Small intestine (tissue), 7 donors: Measurements from ENCODE around the gene TOP3A. TPM values are rescaled to one million over a fixed set of nuclear protein-coding genes. Genes with fewer than 3 reads are reported as not detected.

Experiments used
- DNase-seq, 2 donors: peaks; one replicate each; pipeline versions ENCODE4 v3.0.0 to v3.0.0-alpha.2; 2013
- FAIRE-seq: peaks from 2 replicates; lab custom pipeline; 2012; peaks lifted over from hg19 to GRCh38; lab: Jason Lieb, UNC
- H3K27ac ChIP-seq, 3 donors: one replicate each; pipeline ENCODE4 v1.5.1; 2013; ENCODE audit warnings: low read length in 2 of 3, mild to moderate bottlenecking in 2 of 3, control low read depth in 1 of 3, inconsistent platforms in 1 of 3, low read depth in 1 of 3, moderate library complexity in 1 of 3
- H3K27me3 ChIP-seq, 3 donors: one replicate each; pipeline ENCODE4 v1.6.1; 2013; ENCODE audit warnings: low read length in 3 of 3, inconsistent platforms in 1 of 3; ENCODE audit not compliant: control insufficient read depth in 3 of 3, insufficient read depth in 3 of 3
- H3K36me3 ChIP-seq, 3 donors: one replicate each; pipeline ENCODE4 v1.6.1; 2013; ENCODE audit warnings: low read length in 3 of 3, inconsistent platforms in 1 of 3, low read depth in 1 of 3, mild to moderate bottlenecking in 1 of 3, moderate library complexity in 1 of 3; ENCODE audit not compliant: control insufficient read depth in 3 of 3, insufficient read depth in 2 of 3
- H3K4me1 ChIP-seq, 3 donors: one replicate each; pipeline ENCODE4 v1.6.1; 2013; ENCODE audit warnings: low read length in 2 of 3, inconsistent platforms in 1 of 3, low read depth in 1 of 3, mild to moderate bottlenecking in 1 of 3, moderate library complexity in 1 of 3; ENCODE audit not compliant: control insufficient read depth in 3 of 3, insufficient read depth in 2 of 3
- H3K4me3 ChIP-seq, 3 donors: one replicate each; pipeline ENCODE4 v1.5.1; 2013; ENCODE audit warnings: low read length in 3 of 3, control low read depth in 1 of 3, inconsistent platforms in 1 of 3, low read depth in 1 of 3, mild to moderate bottlenecking in 1 of 3, moderate library complexity in 1 of 3
- H3K9me3 ChIP-seq, 2 donors: one replicate each; pipeline ENCODE4 v1.6.1; 2013; ENCODE audit warnings: low read depth in 1 of 2, low read length in 1 of 2; ENCODE audit not compliant: control insufficient read depth in 2 of 2, insufficient read depth in 1 of 2
- WGBS, 3 donors: extraction: QIAGEN DNeasy Blood & Tissue Kit; methylation state at CpG; one replicate each; pipeline ENCODE4 v1.1.7; 2013; 5-methylcytosine and 5-hydroxymethylcytosine counted together
- polyA plus RNA-seq, 4 donors: library from polyadenylated mRNA; stranded (reverse) in 3 of 4; unstranded in 1 of 4; fragments of 200-250 nt in 3 of 4; fragments of 120-200 nt in 1 of 4; gene quantifications; one replicate each; pipeline versions ENCODE4 v1.2.1 to v1.2.3, GENCODE V29; 2013
- donor health status: healthy with polysubstance abuse.
- donor health status: control.
- donor health status: control.
- donor health status: Bipolar disorder and iron deficiency.
- donor health status: healthy.

The TOP3A gene
- polyA plus RNA-seq, 4 donors, result 8.1 to 23.8 (median 15.5) TPM

DNA sequence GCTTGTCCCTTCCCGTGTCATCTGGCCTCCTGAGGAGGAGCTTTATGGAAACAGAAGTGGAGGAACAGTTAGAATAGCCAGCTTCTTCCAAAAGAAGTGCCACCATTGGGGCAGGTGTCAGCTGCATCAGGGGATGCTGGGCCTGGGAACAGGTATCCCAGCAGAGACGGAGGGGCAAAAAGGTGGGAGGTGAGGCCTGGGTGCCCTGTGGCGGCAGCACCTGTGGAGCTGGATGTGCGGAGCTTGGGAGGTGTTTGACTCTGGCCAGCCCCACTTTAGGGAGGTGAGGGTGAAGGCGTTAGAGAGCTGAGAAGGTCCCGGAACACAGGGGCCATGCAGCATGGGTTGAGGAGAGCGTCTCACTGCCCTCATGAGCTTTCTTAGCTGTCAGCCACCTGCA is 5.5 kb upstream of the TOP3A start:
- Histone ChIP-seq H3K36me3 (peaks cover 0 to 82% (median 19%) of the 10 kb centered on the region in 3 donors), H3K27ac (no peak overlapping the region), H3K4me3 (no peak overlapping the region), H3K9me3 (peaks cover 0 to 31% of the 10 kb centered on the region in 2 donors), H3K27me3 (no peaks in the 10 kb centered on the region), H3K4me1 (peaks cover 8 to 31% (median 30%) of the 10 kb centered on the region in 3 donors)
- DNase-seq, result no peak
- 87 to 93% (median 87%) methylated on average over 7 of the region's 7 CpGs for WGBS, 3 donors
- no peak for FAIRE-seq

DNA sequence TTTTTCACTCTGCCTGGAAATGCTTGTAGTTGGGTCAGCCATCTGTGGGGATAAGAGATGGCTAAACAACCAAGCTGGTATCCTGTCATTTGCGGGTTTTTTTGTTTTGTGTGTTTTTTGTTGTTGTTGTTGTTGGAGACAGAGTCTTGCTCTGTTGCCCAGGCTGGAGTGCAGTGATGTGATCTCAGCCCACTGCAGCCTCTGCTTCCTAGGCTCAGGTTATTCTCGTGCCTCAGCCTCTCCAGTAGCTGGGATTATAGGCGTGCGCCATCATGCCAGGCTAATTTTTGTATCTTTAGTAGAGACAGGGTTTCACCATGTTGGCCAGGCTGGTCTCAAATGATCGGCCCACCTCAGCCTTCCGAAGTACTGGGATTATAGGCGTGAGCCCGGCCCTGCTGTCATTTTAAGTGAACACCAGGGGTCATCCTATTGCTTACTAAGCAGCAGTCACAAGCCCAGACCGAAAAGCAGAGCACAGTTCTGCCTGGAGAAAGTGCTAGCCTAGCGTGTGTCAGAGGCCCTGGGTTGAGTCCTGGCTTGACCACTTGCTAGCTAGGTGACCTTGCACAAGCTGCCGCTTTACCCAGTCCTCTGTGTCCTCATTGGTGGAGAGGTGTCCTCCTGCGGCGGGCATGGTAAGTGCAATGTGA is 4.9 kb upstream of the TOP3A start:
- 58 to 64% (median 64%) methylated on average over 13 of the region's 13 CpGs for WGBS, 3 donors
- Histone ChIP-seq H3K9me3 (peaks cover 0 to 28% of the 10 kb centered on the region in 2 donors), H3K4me3 (no peak overlapping the region), H3K36me3 (peaks cover 0 to 77% (median 15%) of the 10 kb centered on the region in 3 donors), H3K27me3 (no peaks in the 10 kb centered on the region), H3K4me1 (peaks cover 8 to 31% (median 30%) of the 10 kb centered on the region in 3 donors), H3K27ac (no peak overlapping the region)
- DNase-seq, result peak; percentile 31 to 56
- no peak for FAIRE-seq

DNA sequence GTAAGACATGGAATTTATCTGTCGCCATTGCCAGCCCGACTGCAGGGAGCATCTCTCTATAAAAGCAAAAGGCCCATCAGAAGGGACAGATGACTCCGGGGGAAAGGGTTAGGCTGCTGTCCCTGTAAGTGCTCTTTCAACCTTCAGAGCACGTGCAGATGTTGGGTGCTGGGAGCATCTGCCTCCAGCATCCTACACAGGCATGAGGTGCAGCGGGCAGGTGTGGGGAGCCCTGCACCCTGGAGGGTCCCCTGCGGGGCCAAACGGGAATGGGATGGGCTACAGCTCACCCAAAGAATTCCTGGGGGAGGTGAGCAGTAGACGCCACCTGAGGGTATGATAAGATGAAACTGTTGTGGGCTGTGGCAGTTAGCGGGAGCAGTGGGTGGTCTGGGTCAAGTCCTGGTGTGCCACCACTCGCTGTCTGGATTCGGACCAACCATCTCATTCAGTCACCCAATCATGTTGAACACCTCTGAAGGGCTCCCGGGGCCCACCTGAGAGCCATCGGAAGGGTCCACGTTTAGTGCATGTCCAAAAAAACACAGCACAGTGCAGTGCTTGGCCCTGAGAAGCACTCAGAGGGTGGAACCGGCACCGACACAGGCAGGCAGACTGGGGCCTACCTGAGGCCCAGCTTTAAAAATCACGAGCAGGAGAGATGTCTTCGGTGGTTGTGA is 4.1 kb upstream of the TOP3A start:
- FAIRE-seq (no peak), DNase-seq (no peak)
- Histone ChIP-seq H3K9me3 (peaks cover 0 to 28% of the 10 kb centered on the region in 2 donors), H3K4me1 (peaks cover 8 to 32% (median 30%) of the 10 kb centered on the region in 3 donors), H3K36me3 (peaks cover 0 to 69% (median 11%) of the 10 kb centered on the region in 3 donors), H3K27me3 (no peaks in the 10 kb centered on the region), H3K4me3 (no peak overlapping the region), H3K27ac (no peak overlapping the region)
- 65 to 82% (median 77%) methylated on average over 18 of the region's 18 CpGs for WGBS, 3 donors

DNA sequence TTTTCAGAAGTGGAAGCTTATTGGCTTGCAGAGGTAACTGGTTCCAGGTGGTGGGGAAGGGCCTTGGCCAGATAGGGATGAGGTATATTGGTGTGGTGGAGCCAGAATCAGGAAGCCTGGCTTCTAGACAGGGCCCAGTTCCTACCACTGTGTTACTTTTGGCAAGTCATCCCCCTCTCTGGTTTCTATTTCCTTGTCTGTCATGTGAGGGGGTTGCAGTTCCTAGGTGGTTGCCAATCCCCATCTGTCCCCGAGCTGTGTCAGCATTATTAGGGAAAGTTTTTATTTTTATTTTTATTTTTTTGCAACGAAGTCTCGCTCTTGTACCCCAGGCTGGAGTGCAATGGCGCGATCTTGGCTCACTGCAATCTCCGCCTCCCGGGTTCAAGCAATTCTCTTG is 3.3 kb upstream of the TOP3A start:
- DNase-seq, result no peak
- Histone ChIP-seq H3K4me1 (peaks cover 8 to 40% (median 37%) of the 10 kb centered on the region in 3 donors), H3K9me3 (peaks cover 0 to 28% of the 10 kb centered on the region in 2 donors), H3K36me3 (peaks cover 0 to 61% (median 6%) of the 10 kb centered on the region in 3 donors), H3K27ac (no peak overlapping the region), H3K27me3 (no peaks in the 10 kb centered on the region), H3K4me3 (no peak overlapping the region)
- whole genome bisulfite sequencing, 3 donors, result 87 to 93% (median 92%) methylated on average over 7 of the region's 7 CpGs
- FAIRE-seq, result no peak

DNA sequence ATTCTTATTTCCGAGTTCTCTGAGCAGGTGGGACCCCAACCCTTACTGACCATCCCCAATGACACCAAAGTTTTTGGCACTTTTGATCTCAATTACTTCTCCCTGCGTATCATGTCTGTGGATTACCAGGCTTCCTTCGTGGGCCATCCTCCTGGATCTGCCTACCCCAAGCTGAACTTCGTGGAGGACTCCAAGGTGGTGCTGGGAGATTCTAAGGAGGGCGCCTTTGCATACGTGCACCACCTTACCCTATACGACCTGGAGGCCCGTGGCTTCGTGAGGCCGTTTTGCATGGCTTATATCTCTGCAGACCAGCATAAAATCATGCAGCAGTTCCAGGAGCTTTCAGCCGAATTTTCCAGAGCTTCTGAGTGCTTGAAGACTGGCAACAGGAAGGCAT is 1.2 kb upstream of the TOP3A start:
- Histone ChIP-seq H3K4me1 (peaks cover 8 to 42% (median 40%) of the 10 kb centered on the region in 3 donors), H3K27ac (peak overlapping the region in 2 of 3 donors; percentile 91 to 98), H3K36me3 (peaks cover 0 to 59% (median 0%) of the 10 kb centered on the region in 3 donors), H3K9me3 (peaks cover 0 to 28% of the 10 kb centered on the region in 2 donors), H3K4me3 (peak overlapping the region; percentile 68 to 91 (median 91)), H3K27me3 (no peaks in the 10 kb centered on the region)
- DNase-seq (no peak), FAIRE-seq (no peak)
- 67 to 74% (median 69%) methylated on average over 11 of the region's 11 CpGs for WGBS, 3 donors

DNA sequence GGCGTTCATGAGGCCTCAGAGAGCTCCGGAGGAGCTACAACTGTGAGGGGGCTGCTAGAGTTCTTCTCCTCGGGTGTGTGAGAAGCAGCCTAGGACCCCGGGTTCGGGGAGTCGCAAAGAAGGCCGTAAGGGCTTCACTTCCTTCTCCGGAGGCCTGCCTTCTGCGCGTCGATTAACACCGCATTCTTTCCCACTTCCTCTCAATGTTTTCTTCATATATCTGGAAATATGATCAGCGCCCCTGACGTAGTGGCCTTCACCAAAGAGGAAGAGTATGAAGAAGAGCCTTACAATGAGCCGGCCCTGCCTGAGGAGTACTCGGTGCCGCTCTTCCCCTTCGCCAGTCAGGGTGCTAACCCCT is 748 bp upstream of the TOP3A start:
- H3K36me3 ChIP-seq, result peaks cover 0 to 56% (median 0%) of the 10 kb centered on the region in 3 donors
- DNase-seq, result no peak
- H3K4me1 ChIP-seq, result peaks cover 8 to 40% (median 39%) of the 10 kb centered on the region in 3 donors

DNA sequence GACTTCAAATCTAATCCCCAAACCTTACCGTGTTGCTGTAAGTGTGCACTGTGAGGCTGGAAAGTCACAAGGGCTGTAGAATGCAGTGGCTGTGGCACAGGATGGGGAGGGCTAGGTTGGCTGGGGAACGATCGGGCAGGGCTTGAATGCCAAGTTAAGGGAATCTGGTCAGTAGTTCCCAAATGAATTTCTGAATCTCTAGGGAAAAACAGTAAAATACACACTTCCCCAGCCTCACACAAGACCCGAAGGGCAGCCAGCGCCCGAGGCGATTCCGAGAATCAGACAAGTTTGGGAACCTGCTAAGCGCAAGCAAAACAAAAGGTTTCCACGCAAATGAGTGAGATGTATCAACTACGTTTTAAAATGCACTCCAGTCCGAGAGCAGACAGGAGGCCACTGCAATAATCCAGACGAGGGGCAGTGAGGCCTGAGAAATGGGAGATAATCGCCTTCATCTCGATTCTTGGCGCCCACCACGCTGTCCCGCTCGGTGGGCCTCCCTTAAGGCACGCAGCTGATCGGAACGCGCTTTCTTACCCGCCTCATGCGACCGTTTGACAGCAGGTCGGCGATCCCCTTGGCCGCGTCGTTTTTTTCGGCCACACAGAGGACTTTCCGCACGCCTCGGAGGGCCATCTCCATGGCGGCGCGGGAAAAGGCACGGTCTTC is 599 bp downstream of the TOP3A start:
- FAIRE-seq (no peak), DNase-seq (peak; percentile 22 to 39)

More for the DNA sequence above, 748 bp upstream of the TOP3A start:
- Histone ChIP-seq H3K27me3 (no peaks in the 10 kb centered on the region), H3K4me3 (peak overlapping the region; percentile 68 to 91 (median 91)), H3K9me3 (peaks cover 0 to 28% of the 10 kb centered on the region in 2 donors), H3K27ac (peak overlapping the region; percentile 28 to 98 (median 91))
- 5 to 9% (median 9%) methylated on average over 18 of the region's 18 CpGs for WGBS, 3 donors
- no peak for FAIRE-seq

DNA sequence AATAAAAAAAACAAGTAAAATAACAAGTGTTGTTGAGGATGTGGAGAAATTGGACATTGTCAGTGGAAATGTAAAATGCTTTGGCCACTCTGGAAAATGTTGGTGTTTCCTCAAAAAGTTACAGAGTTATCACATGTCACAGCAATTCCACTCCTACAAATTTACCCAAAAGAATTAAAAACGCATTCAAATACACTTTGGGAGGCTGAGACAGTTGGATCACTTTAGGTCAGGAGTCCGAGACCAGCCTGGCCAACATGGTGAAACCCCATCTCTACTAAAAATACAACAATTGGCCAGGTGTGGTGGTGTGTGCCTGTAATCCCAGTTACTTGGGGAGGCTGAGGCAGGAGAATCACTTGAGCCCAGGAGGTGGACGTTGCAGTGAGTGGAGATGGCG is 5.6 kb downstream of the TOP3A start:
- Histone ChIP-seq H3K9me3 (no peaks in the 10 kb centered on the region), H3K4me1 (peaks cover 0 to 10% (median 10%) of the 10 kb centered on the region in 3 donors), H3K36me3 (peaks cover 6 to 46% (median 14%) of the 10 kb centered on the region in 3 donors), H3K27ac (no peak overlapping the region), H3K27me3 (no peaks in the 10 kb centered on the region), H3K4me3 (no peak overlapping the region)
- FAIRE-seq (no peak), DNase-seq (no peak)
- WGBS, 3 donors, result 92 to 98% (median 93%) methylated on average over 4 of the region's 4 CpGs

More for the DNA sequence above, 599 bp downstream of the TOP3A start:
- peak overlapping the region; percentile 68 to 91 (median 91) for H3K4me3 ChIP-seq
- no peaks in the 10 kb centered on the region for H3K27me3 ChIP-seq
- H3K4me1 ChIP-seq, result peaks cover 8 to 36% (median 31%) of the 10 kb centered on the region in 3 donors
- H3K27ac ChIP-seq, result peak overlapping the region; percentile 57 to 98 (median 91)
- WGBS, 3 donors, result 0% methylated on average over 39 of the region's 39 CpGs
- H3K9me3 ChIP-seq, result peaks cover 0 to 28% of the 10 kb centered on the region in 2 donors
- peaks cover 0 to 51% (median 0%) of the 10 kb centered on the region in 3 donors for H3K36me3 ChIP-seq
